Trophoblast cell (in vitro differentiated cells and primary cell): ENCODE measurements around the gene ASB9.

Source experiments
- DNase-seq, 2 donors: peaks; one replicate each; pipeline ENCODE4 v3.0.0-alpha.2; 2016
- H2AFZ ChIP-seq: 2 replicates; pipeline ENCODE4 v1.6.1; 2013; ENCODE audit warnings: low read length, moderate library complexity, mild to moderate bottlenecking; ENCODE audit not compliant: insufficient read depth, poor library complexity
- H2AK5ac ChIP-seq: 2 replicates; pipeline ENCODE4 v1.6.1; 2013; ENCODE audit warnings: mild to moderate bottlenecking, low read length
- H2BK120ac ChIP-seq: 2 replicates; pipeline ENCODE4 v1.6.1; 2013; ENCODE audit warnings: low read length, mild to moderate bottlenecking, moderate library complexity; ENCODE audit not compliant: insufficient read depth, poor library complexity
- H2BK12ac ChIP-seq: 2 replicates; pipeline ENCODE4 v1.6.1; 2013; ENCODE audit warnings: mild to moderate bottlenecking, low read length, moderate library complexity
- H2BK5ac ChIP-seq: 2 replicates; pipeline ENCODE4 v1.6.1; 2013; ENCODE audit warnings: low read length, low read depth, moderate library complexity, mild to moderate bottlenecking; ENCODE audit not compliant: poor library complexity
- H3K14ac ChIP-seq: 2 replicates; pipeline ENCODE4 v1.6.1; 2013; ENCODE audit warnings: mild to moderate bottlenecking, low read length
- H3K18ac ChIP-seq: 2 replicates; pipeline ENCODE4 v1.6.1; 2013; ENCODE audit warnings: mild to moderate bottlenecking, low read length
- H3K23ac ChIP-seq: 2 replicates; pipeline ENCODE4 v1.6.1; 2013; ENCODE audit warnings: low read length
- H3K27ac ChIP-seq: 2 replicates; pipeline ENCODE4 v1.5.1; 2013; ENCODE audit warnings: low read depth, mild to moderate bottlenecking, inconsistent platforms, low read length, moderate library complexity
- H3K27me3 ChIP-seq: 2 replicates; pipeline ENCODE4 v1.6.1; 2013; ENCODE audit warnings: inconsistent platforms, mild to moderate bottlenecking, low read length, moderate library complexity; ENCODE audit not compliant: insufficient read depth
- H3K36me3 ChIP-seq, 2 experiments: 1 replicate in 1 of 2; 2 replicates in 1 of 2; pipeline ENCODE4 v1.6.1; 2013; ENCODE audit warnings: low read length in 2 of 2, mild to moderate bottlenecking in 2 of 2, moderate library complexity in 1 of 2; ENCODE audit not compliant: insufficient read depth in 2 of 2, control insufficient read depth in 1 of 2
- H3K4ac ChIP-seq: 2 replicates; pipeline ENCODE4 v1.6.1; 2013; ENCODE audit warnings: low read depth, mild to moderate bottlenecking, low read length, moderate library complexity
- H3K4me1 ChIP-seq, 2 experiments: 1 replicate in 1 of 2; 2 replicates in 1 of 2; pipeline ENCODE4 v1.6.1; 2013; ENCODE audit warnings: low read length in 2 of 2, mild to moderate bottlenecking in 2 of 2, moderate library complexity in 1 of 2; ENCODE audit not compliant: insufficient read depth in 2 of 2, control insufficient read depth in 1 of 2
- H3K4me2 ChIP-seq: 2 replicates; pipeline ENCODE4 v1.6.1; 2013; ENCODE audit warnings: inconsistent platforms, mild to moderate bottlenecking, low read length, moderate library complexity
- H3K4me3 ChIP-seq: 2 replicates; pipeline ENCODE4 v1.5.1; 2013; ENCODE audit warnings: mild to moderate bottlenecking, low read depth, low read length, inconsistent platforms
- H3K79me1 ChIP-seq: one replicate; pipeline ENCODE4 v1.6.1; 2013; ENCODE audit warnings: low read length
- H3K79me2 ChIP-seq: 2 replicates; pipeline ENCODE4 v1.6.1; 2013; ENCODE audit warnings: low read length, mild to moderate bottlenecking; ENCODE audit not compliant: control insufficient read depth, insufficient read depth, poor library complexity
- H3K9ac ChIP-seq: 2 replicates; pipeline ENCODE4 v1.6.1; 2013; ENCODE audit warnings: mild to moderate bottlenecking, low read length
- H3K9me3 ChIP-seq: 2 replicates; pipeline ENCODE4 v1.6.1; 2013; ENCODE audit warnings: low read depth, mild to moderate bottlenecking, control low read depth, inconsistent platforms, low read length; ENCODE audit not compliant: insufficient read depth
- H4K12ac ChIP-seq: 2 replicates; pipeline ENCODE4 v1.6.1; 2013; ENCODE audit warnings: low read depth, mild to moderate bottlenecking, low read length, moderate library complexity
- H4K8ac ChIP-seq: 2 replicates; pipeline ENCODE4 v1.6.1; 2013; ENCODE audit warnings: low read depth, mild to moderate bottlenecking, low read length, moderate library complexity
- H4K91ac ChIP-seq: one replicate; pipeline ENCODE4 v1.6.1; 2013; ENCODE audit warnings: low read depth, mild to moderate bottlenecking, low read length, moderate library complexity
- WGBS: extraction: QIAGEN DNeasy Blood & Tissue Kit; methylation state at CpG from one replicate; pipeline ENCODE4 v1.1.7; 2013; ENCODE audit warnings: missing lambda C conversion rate; ENCODE audit not compliant: insufficient read length, insufficient coverage; ENCODE audit errors: extremely low coverage; 5-methylcytosine and 5-hydroxymethylcytosine counted together

ASB9 gene

DNA sequence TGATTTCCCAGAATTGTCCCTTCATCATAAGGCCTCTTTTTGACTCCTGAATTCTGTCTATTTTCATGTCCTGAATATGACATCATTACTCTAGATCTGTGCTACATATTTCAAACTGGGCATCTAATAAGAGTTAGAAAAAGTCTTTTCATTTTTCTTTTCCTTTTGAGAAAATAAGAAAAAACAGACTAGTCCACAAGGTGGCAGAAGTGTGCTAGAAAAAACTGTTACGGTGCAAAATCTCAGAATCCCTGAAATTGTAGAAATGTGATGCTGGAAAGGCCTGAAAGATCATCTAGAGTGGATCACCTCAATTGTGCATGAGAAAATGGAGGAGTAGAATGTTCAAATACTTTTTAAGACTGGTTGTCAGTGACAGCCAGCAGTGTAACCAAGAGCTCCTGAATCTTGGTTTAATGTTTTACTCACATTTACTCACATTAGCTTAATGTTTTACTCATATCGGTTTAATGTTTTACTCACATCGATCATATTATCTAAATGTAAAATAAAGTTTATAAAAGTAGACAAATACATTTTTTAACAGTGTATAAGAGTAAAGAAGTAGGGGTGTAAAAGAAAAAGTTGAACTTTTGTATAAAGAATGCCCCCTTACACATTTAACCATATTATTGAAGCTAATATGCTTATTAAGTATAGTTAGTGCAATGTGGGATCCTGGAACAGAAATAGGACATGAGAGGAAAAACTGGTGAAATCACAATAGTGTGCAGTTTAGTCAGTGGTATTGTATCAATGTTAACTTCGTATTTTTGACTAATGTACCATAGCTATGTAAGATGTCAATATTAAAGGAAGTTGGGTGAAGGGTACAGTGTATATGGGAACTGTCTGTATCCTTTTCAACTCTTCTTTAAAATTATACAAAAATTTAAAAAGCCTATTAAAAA lies 30.3 kb upstream of the ASB9 start:
- no peak overlapping the region for H4K12ac ChIP-seq
- no peak overlapping the region for H3K9ac ChIP-seq
- no peak overlapping the region for H3K23ac ChIP-seq
- H2AFZ ChIP-seq: no peak overlapping the region
- H3K79me1 ChIP-seq: no peaks in the 10 kb centered on the region
- no peak overlapping the region for H3K27ac ChIP-seq
- no peak overlapping the region for H2AK5ac ChIP-seq
- no peak overlapping the region for H2BK12ac ChIP-seq
- H3K79me2 ChIP-seq: no peaks in the 10 kb centered on the region
- H3K4me3 ChIP-seq: no peak overlapping the region
- H3K4me2 ChIP-seq: no peak overlapping the region
- H2BK120ac ChIP-seq: no peak overlapping the region
- no peak overlapping the region for H4K91ac ChIP-seq
- H3K9me3 ChIP-seq: no peaks in the 10 kb centered on the region
- WGBS: no CpG with 5 or more reads among the region's 4 CpGs
- no peak overlapping the region for H2BK5ac ChIP-seq
- H3K27me3 ChIP-seq: no peaks in the 10 kb centered on the region
- H3K14ac ChIP-seq: no peak overlapping the region
- no peak overlapping the region for H3K4ac ChIP-seq
- H3K18ac ChIP-seq: no peak overlapping the region
- peak in 1 of 2 donors; percentile 53 for DNase-seq
- H4K8ac ChIP-seq: no peak overlapping the region
- no peaks in the 10 kb centered on the region for H3K36me3 ChIP-seq
- peaks cover 0 to 2% of the 10 kb centered on the region in 2 experiments for H3K4me1 ChIP-seq

DNA sequence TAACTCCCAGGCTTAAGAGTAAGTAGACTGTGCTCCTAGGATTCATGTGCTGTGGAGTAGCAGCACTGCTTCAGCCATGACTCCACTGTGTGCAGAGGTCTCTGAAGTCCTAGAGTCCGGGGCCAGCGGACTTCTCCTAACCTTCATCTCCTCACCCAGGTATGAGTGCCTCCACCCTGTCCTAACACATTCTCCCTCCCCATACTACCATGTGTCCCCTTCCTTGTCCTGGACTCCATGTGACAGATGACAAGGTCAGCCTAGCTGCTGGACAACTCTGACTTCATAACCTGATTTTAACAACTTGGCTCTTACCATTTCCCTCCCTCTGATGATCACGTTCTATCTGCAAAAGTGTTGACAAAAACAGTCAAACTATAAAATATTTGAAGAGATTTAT lies 28.9 kb upstream of the ASB9 start:
- no peak overlapping the region for H2BK120ac ChIP-seq
- no peaks in the 10 kb centered on the region for H3K79me2 ChIP-seq
- no peak overlapping the region for H3K4me3 ChIP-seq
- no peaks in the 10 kb centered on the region for H3K36me3 ChIP-seq
- no peak overlapping the region for H2AFZ ChIP-seq
- H3K27me3 ChIP-seq: no peaks in the 10 kb centered on the region
- H3K14ac ChIP-seq: no peak overlapping the region
- H3K23ac ChIP-seq: no peak overlapping the region
- no peak overlapping the region for H4K8ac ChIP-seq
- no CpG with 5 or more reads among the region's 3 CpGs for WGBS
- no peak overlapping the region for H3K4ac ChIP-seq
- no peak overlapping the region for H4K91ac ChIP-seq
- peaks cover 0 to 2% of the 10 kb centered on the region in 2 experiments for H3K4me1 ChIP-seq
- DNase-seq: no peak
- no peak overlapping the region for H3K9ac ChIP-seq
- no peak overlapping the region for H3K18ac ChIP-seq
- H3K27ac ChIP-seq: no peak overlapping the region
- no peak overlapping the region for H4K12ac ChIP-seq
- no peak overlapping the region for H2BK12ac ChIP-seq
- no peaks in the 10 kb centered on the region for H3K9me3 ChIP-seq
- H2AK5ac ChIP-seq: no peak overlapping the region
- no peak overlapping the region for H3K4me2 ChIP-seq
- H2BK5ac ChIP-seq: no peak overlapping the region
- H3K79me1 ChIP-seq: no peaks in the 10 kb centered on the region

DNA sequence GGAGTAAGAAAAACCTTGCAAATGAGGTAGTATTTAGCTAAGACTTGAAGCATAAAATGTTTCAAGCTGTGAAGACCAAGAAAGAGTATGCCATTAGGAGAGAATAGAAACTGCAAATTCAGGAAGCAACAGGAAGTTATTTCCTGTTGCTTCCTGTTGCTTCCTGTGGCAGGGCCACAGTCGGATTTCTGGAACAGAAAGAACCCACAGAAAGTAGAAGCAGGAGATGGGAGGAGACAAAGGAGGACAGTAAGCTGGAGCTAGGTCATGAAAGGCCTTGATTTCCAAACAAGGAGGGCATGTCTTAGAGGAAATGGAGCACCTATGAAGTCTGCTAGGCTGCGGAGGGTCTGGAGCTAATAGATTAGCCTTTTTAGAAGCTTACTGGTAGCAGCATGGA lies 28.3 kb upstream of the ASB9 start:
- no peak overlapping the region for H2BK120ac ChIP-seq
- DNase-seq: no peak
- H3K4ac ChIP-seq: no peak overlapping the region
- no CpG with 5 or more reads among the region's 2 CpGs for WGBS
- no peak overlapping the region for H3K18ac ChIP-seq
- H3K27me3 ChIP-seq: no peaks in the 10 kb centered on the region
- H3K79me1 ChIP-seq: no peaks in the 10 kb centered on the region
- no peak overlapping the region for H2AFZ ChIP-seq
- no peak overlapping the region for H2BK12ac ChIP-seq
- no peak overlapping the region for H3K9ac ChIP-seq
- H3K23ac ChIP-seq: no peak overlapping the region
- no peak overlapping the region for H3K4me2 ChIP-seq
- no peaks in the 10 kb centered on the region for H3K9me3 ChIP-seq
- peaks cover 0 to 2% of the 10 kb centered on the region in 2 experiments for H3K4me1 ChIP-seq
- H3K14ac ChIP-seq: no peak overlapping the region
- H3K4me3 ChIP-seq: no peak overlapping the region
- no peaks in the 10 kb centered on the region for H3K79me2 ChIP-seq
- H4K8ac ChIP-seq: no peak overlapping the region
- no peak overlapping the region for H2BK5ac ChIP-seq
- H4K91ac ChIP-seq: no peak overlapping the region
- no peaks in the 10 kb centered on the region for H3K36me3 ChIP-seq
- H4K12ac ChIP-seq: no peak overlapping the region
- no peak overlapping the region for H2AK5ac ChIP-seq
- H3K27ac ChIP-seq: no peak overlapping the region

DNA sequence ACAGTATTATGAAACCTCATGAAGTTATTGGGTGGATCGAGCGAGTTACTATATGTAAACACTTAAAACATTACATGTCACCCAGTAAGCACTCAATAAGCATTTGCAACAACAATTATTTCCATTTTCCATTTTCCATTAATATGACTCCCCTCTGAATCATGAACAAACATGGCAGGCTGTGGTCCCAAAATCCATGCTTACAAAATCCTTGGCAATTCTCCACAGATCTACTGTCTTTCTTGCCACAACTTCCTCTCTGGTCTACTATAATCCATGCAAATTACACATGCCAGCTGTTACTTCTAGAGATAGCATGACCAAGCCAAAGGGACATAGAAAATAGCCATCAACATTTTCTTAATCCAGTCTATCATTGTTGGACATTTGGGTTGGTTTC lies 23.6 kb upstream of the ASB9 start:
- H3K4ac ChIP-seq: no peak overlapping the region
- no peak overlapping the region for H3K4me2 ChIP-seq
- H4K8ac ChIP-seq: no peak overlapping the region
- WGBS: no CpG with 5 or more reads among the region's 2 CpGs
- no peak overlapping the region for H2BK5ac ChIP-seq
- no peak overlapping the region for H2BK120ac ChIP-seq
- H3K9ac ChIP-seq: no peak overlapping the region
- H3K4me3 ChIP-seq: no peak overlapping the region
- H3K36me3 ChIP-seq: no peaks in the 10 kb centered on the region
- no peak overlapping the region for H3K18ac ChIP-seq
- no peaks in the 10 kb centered on the region for H3K9me3 ChIP-seq
- H4K12ac ChIP-seq: no peak overlapping the region
- no peak for DNase-seq
- H3K79me1 ChIP-seq: no peaks in the 10 kb centered on the region
- H3K14ac ChIP-seq: no peak overlapping the region
- no peaks in the 10 kb centered on the region for H3K27me3 ChIP-seq
- no peaks in the 10 kb centered on the region for H3K4me1 ChIP-seq
- H3K79me2 ChIP-seq: no peaks in the 10 kb centered on the region
- H2AFZ ChIP-seq: no peak overlapping the region
- no peak overlapping the region for H4K91ac ChIP-seq
- no peak overlapping the region for H2BK12ac ChIP-seq
- no peak overlapping the region for H3K27ac ChIP-seq
- no peak overlapping the region for H2AK5ac ChIP-seq
- no peak overlapping the region for H3K23ac ChIP-seq
